ENCODE data around the gene TGFBR3L. TPM values are rescaled to one million over a fixed set of nuclear protein-coding genes. Genes with fewer than 3 reads are reported as not detected.

The TGFBR3L gene
- total and polyA plus RNA-seq, 10 of the 15 experiments (the other 5 are each of a cell fraction or from before 2014, with no cell fraction given) = 0.20 to 0.23 TPM; not detected in 8

DNA sequence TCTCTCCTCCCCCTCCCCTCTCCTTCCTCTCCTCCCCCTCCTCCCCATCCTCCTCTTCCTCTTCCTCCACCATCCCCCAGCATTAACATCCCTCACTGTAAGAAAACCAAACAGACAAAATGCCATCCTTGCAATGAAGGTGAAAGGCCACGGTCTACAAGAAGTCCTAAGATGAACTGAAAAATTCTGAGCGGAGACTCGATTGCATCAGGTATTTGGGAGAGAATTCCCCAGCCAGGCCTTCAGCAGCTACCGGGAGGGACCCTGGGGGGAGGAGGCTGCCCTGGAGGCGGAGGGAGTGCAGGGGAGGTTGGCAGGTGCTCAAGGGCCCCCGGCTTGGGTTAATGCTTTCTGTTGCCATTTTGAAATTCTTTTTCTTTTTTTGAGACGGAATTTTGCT is 38.9 kb downstream of the TGFBR3L start:
- no peak for DNase-seq (ENCODE audit: low read depth, low spot score)
- Histone ChIP-seq H3K9ac (ENCODE audit: control insufficient read depth, insufficient read depth, low read length) (no peak overlapping the region), H3K4me2 (ENCODE audit: control insufficient read depth, insufficient read depth) (no peak overlapping the region), H4K20me1 (ENCODE audit: control insufficient read depth, insufficient read depth) (no peaks in the 10 kb centered on the region), H3K36me3 (ENCODE audit: control insufficient read depth in 2 of 2, insufficient read depth in 2 of 2, low read length in 1 of 2) (peaks cover 0 to 2% of the 10 kb centered on the region in 2 experiments; a peak in 2 of 4 replicates), H3K9me3 (replicated peaks; ENCODE audit: control insufficient read depth, insufficient read depth, low read length) (no peaks in the 10 kb centered on the region), H3K79me2 (ENCODE audit: control insufficient read depth, insufficient read depth, low read length) (no peaks in the 10 kb centered on the region), H3K27me3 (replicated peaks in 1 of 2; ENCODE audit: control insufficient read depth in 2 of 2, insufficient read depth in 2 of 2, low read length in 1 of 2) (no peaks in the 10 kb centered on the region), H3K27ac (ENCODE audit: control insufficient read depth, insufficient read depth) (no peak overlapping the region), H2AFZ (ENCODE audit: control insufficient read depth, low read depth, low read length) (no peak overlapping the region), H3K4me1 (ENCODE audit: control insufficient read depth, insufficient read depth, low read length) (no peaks in the 10 kb centered on the region), H3K4me3 (no peak overlapping the region)
- ChIA-PET POLR2A (no interaction called here), CTCF (interaction anchor here (1.2 kb wide), 1 partner anchor 10 kb away, joined by 7 read pairs; the partner anchor contains the start of gene TIMM44), RAD21 (ENCODE audit: unreplicated experiment) (no interaction called here), SMC1A (ENCODE audit: uncharacterized antibody, unreplicated experiment) (no interaction called here)
- 79% methylated on average over 7 of the region's 7 CpGs for WGBS (ENCODE audit: insufficient coverage, insufficient replicate concordance, low lambda C conversion rate, missing lambda C conversion rate)
- ATAC-seq = no peak
- in situ Hi-C loops (cut with MboI) (no loop called here), intact Hi-C loops (cut with micrococcal nuclease; ENCODE audit: unreplicated experiment) (no loop called here)
- BruUV-seq (replicated peaks) = no TSS peak
- no peak for FAIRE-seq
- no peak for TF ChIP-seq STAT1 (conservative IDR thresholded peaks at IDR 0.05)
- TF ChIP-seq BACH1 (IDR thresholded peaks at IDR 0.05; ENCODE audit: borderline replicate concordance) = no peak
- no peak for TF ChIP-seq MEF2B (IDR thresholded peaks at IDR 0.05; ENCODE audit: partially characterized antibody, poor library complexity, severe bottlenecking)
- TF ChIP-seq ATF3 (IDR thresholded peaks at IDR 0.05; ENCODE audit: borderline replicate concordance, extremely low read depth, low read depth, low read length) = no peak
- TF ChIP-seq, protein P1, sequence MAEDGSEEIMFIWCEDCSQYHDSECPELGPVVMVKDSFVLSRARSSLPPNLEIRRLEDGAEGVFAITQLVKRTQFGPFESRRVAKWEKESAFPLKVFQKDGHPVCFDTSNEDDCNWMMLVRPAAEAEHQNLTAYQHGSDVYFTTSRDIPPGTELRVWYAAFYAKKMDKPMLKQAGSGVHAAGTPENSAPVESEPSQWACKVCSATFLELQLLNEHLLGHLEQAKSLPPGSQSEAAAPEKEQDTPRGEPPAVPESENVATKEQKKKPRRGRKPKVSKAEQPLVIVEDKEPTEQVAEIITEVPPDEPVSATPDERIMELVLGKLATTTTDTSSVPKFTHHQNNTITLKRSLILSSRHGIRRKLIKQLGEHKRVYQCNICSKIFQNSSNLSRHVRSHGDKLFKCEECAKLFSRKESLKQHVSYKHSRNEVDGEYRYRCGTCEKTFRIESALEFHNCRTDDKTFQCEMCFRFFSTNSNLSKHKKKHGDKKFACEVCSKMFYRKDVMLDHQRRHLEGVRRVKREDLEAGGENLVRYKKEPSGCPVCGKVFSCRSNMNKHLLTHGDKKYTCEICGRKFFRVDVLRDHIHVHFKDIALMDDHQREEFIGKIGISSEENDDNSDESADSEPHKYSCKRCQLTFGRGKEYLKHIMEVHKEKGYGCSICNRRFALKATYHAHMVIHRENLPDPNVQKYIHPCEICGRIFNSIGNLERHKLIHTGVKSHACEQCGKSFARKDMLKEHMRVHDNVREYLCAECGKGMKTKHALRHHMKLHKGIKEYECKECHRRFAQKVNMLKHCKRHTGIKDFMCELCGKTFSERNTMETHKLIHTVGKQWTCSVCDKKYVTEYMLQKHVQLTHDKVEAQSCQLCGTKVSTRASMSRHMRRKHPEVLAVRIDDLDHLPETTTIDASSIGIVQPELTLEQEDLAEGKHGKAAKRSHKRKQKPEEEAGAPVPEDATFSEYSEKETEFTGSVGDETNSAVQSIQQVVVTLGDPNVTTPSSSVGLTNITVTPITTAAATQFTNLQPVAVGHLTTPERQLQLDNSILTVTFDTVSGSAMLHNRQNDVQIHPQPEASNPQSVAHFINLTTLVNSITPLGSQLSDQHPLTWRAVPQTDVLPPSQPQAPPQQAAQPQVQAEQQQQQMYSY (CRISPR knock-in tag; IDR thresholded peaks at IDR 0.05) = no peak
- TF ChIP-seq CBFB (IDR thresholded peaks at IDR 0.05; ENCODE audit: low read depth) = no peak
- no peak for TF ChIP-seq ZBTB11 (CRISPR knock-in tag; IDR thresholded peaks at IDR 0.05)
- no peak for TF ChIP-seq JUNB (IDR thresholded peaks at IDR 0.05)
- TF ChIP-seq NFXL1 (IDR thresholded peaks at IDR 0.05; ENCODE audit: borderline replicate concordance) = no peak
- TF ChIP-seq IKZF2 (IDR thresholded peaks at IDR 0.05) = no peak
- no peak for TF ChIP-seq SMC3 (IDR thresholded peaks at IDR 0.05; ENCODE audit: borderline replicate concordance, low read length)
- no peak for TF ChIP-seq MYB (IDR thresholded peaks at IDR 0.05; ENCODE audit: borderline replicate concordance, low read depth, low read length)
- no peak for TF ChIP-seq SIX5 (IDR thresholded peaks at IDR 0.05; ENCODE audit: low read depth, low read length, severe bottlenecking)
- TF ChIP-seq BRCA1 (IDR thresholded peaks at IDR 0.05; ENCODE audit: low read depth, low read length) = no peak

All from GM12878 (cell line).